IMR-90 (cell line): Measurements from ENCODE around the gene SLC9A1. TPM values are rescaled to one million over a fixed set of nuclear protein-coding genes. Genes with fewer than 3 reads are reported as not detected.

ENCODE experiments used
- ATAC-seq: fragments of 200-7000 bp; cut with Tn5 transposase; 2 replicates; pipeline ENCODE4 v1.9.1; 2020; ENCODE audit warnings: low read depth, mild to moderate bottlenecking, moderate library complexity
- BruUV-seq: library from RNA; stranded (reverse); fragments of 400-500 nt; replicated peaks from 2 replicates; lab custom pipeline; 2021; lab: Mats Ljungman, UMichigan
- CTCF ChIA-PET: fragments of 300-600 bp; formaldehyde crosslinking; extraction: SDS; loops from one replicate; lab custom pipeline; 2021; ENCODE audit warnings: antibody characterized with exemption; lab: Yijun Ruan, JAX
- POLR2A ChIA-PET: fragments of 300-600 bp; sonication (Branson Sonifier 250); formaldehyde crosslinking; loops from one replicate; lab custom pipeline; 2022; ENCODE audit warnings: antibody characterized with exemption; ENCODE audit not compliant: unreplicated experiment; lab: Charles Lee
- DNase-seq: peaks from one replicate; pipeline ENCODE4 v3.0.0; 2013
- H2AFZ ChIP-seq: replicated peaks from 2 replicates; pipeline ENCODE3; 2013; ENCODE audit warnings: low read length, mild to moderate bottlenecking; ENCODE audit not compliant: poor library complexity
- H2AK5ac ChIP-seq: 2 replicates; pipeline ENCODE4 v1.6.1; 2013; ENCODE audit warnings: low read depth, low read length, inconsistent platforms
- H2AK9ac ChIP-seq: replicated peaks from 2 replicates; pipeline ENCODE3; 2013; ENCODE audit warnings: mild to moderate bottlenecking, low read depth, low read length, moderate library complexity; ENCODE audit not compliant: poor library complexity
- H2BK120ac ChIP-seq: 2 replicates; pipeline ENCODE4 v1.6.1; 2013; ENCODE audit warnings: low read depth, low read length, inconsistent platforms
- H2BK15ac ChIP-seq: 3 replicates; pipeline ENCODE4 v1.6.1; 2013; ENCODE audit warnings: low read depth, low read length, inconsistent platforms
- H2BK20ac ChIP-seq: 2 replicates; pipeline ENCODE4 v1.6.1; 2013; ENCODE audit warnings: low read depth, mild to moderate bottlenecking, inconsistent platforms, low read length, moderate library complexity
- H2BK5ac ChIP-seq: 2 replicates; pipeline ENCODE4 v1.6.1; 2013; ENCODE audit warnings: mild to moderate bottlenecking, low read depth, low read length, inconsistent platforms; ENCODE audit not compliant: poor library complexity, severe bottlenecking
- H3K14ac ChIP-seq: replicated peaks from 2 replicates; pipeline ENCODE4 v1.6.1; 2013; ENCODE audit warnings: low read depth, low read length, inconsistent platforms
- H3K18ac ChIP-seq: 2 replicates; pipeline ENCODE4 v1.6.1; 2013; ENCODE audit warnings: low read depth, low read length, control low read depth
- H3K23ac ChIP-seq: 2 replicates; pipeline ENCODE4 v1.6.1; 2013; ENCODE audit warnings: low read depth, low read length, inconsistent platforms
- H3K27ac ChIP-seq: 2 replicates; pipeline ENCODE4 v1.5.1; 2013; ENCODE audit warnings: mild to moderate bottlenecking, control low read depth, low read length; ENCODE audit not compliant: insufficient read depth
- H3K27me3 ChIP-seq: 2 replicates; pipeline ENCODE4 v1.6.1; 2013; ENCODE audit warnings: low read length; ENCODE audit not compliant: control insufficient read depth, insufficient read depth
- H3K36me3 ChIP-seq: 2 replicates; pipeline ENCODE4 v1.6.1; 2013; ENCODE audit warnings: low read length, mixed read lengths; ENCODE audit not compliant: control insufficient read depth, insufficient read depth
- H3K4ac ChIP-seq: 2 replicates; pipeline ENCODE4 v1.6.1; 2013; ENCODE audit warnings: low read depth, low read length, inconsistent platforms
- H3K4me1 ChIP-seq: 2 replicates; pipeline ENCODE4 v1.6.1; 2013; ENCODE audit warnings: low read length, mixed read lengths; ENCODE audit not compliant: control insufficient read depth, insufficient read depth
- H3K4me2 ChIP-seq: 2 replicates; pipeline ENCODE4 v1.6.1; 2013; ENCODE audit warnings: low read depth, mild to moderate bottlenecking, control low read depth, low read length, moderate library complexity
- H3K4me3 ChIP-seq: 2 replicates; pipeline ENCODE4 v1.5.1; 2013; ENCODE audit warnings: low read depth, mild to moderate bottlenecking, control low read depth, low read length, moderate library complexity; ENCODE audit not compliant: insufficient read depth
- H3K56ac ChIP-seq: 2 replicates; pipeline ENCODE4 v1.6.1; 2013; ENCODE audit warnings: low read length, inconsistent platforms; ENCODE audit not compliant: insufficient read depth; ENCODE audit errors: extremely low read depth
- H3K79me1 ChIP-seq, 2 experiments: 2 replicates each; pipeline ENCODE4 v1.6.1; 2013; ENCODE audit warnings: low read length in 2 of 2, inconsistent platforms in 1 of 2, low read depth in 1 of 2
- H3K9ac ChIP-seq: 2 replicates; pipeline ENCODE4 v1.6.1; 2013; ENCODE audit warnings: low read depth, low read length, control low read depth
- H3K9me1 ChIP-seq: 2 replicates; pipeline ENCODE4 v1.6.1; 2013; ENCODE audit warnings: low read length, inconsistent platforms; ENCODE audit not compliant: insufficient read depth
- H3K9me3 ChIP-seq: 2 replicates; pipeline ENCODE4 v1.6.1; 2013; ENCODE audit warnings: low read length; ENCODE audit not compliant: control insufficient read depth, insufficient read depth
- H4K20me1 ChIP-seq: 2 replicates; pipeline ENCODE4 v1.6.1; 2013; ENCODE audit warnings: low read length, inconsistent platforms; ENCODE audit not compliant: insufficient read depth
- H4K5ac ChIP-seq: 2 replicates; pipeline ENCODE4 v1.6.1; 2013; ENCODE audit warnings: mild to moderate bottlenecking, low read depth, low read length, control low read depth
- H4K8ac ChIP-seq, 2 experiments: 2 replicates each; pipeline ENCODE4 v1.6.1; 2013; ENCODE audit warnings: low read depth in 2 of 2, low read length in 2 of 2, control low read depth in 1 of 2, inconsistent platforms in 1 of 2
- H4K91ac ChIP-seq: 2 replicates; pipeline ENCODE4 v1.6.1; 2013; ENCODE audit warnings: low read depth, low read length, inconsistent platforms; ENCODE audit not compliant: insufficient read depth
- BHLHE40 ChIP-seq: fragments of 150-350 bp; IDR thresholded peaks from 2 replicates; pipeline ENCODE4 v1.6.1; 2016; ENCODE audit warnings: mild to moderate bottlenecking, low read depth, low read length
- CHD1 ChIP-seq: IDR thresholded peaks from 2 replicates; pipeline ENCODE4 v1.6.1; 2012; ENCODE audit warnings: low read depth, low read length, improper control_type of control experiment
- CTCF ChIP-seq: conservative IDR thresholded peaks from 2 replicates; pipeline ENCODE4 v1.5.1; 2012; ENCODE audit warnings: mild to moderate bottlenecking, low read depth, low read length, improper control_type of control experiment
- ELK1 ChIP-seq: fragments of 150-350 bp; IDR thresholded peaks from 2 replicates; pipeline ENCODE4 v1.6.1; 2016; ENCODE audit warnings: low read depth, mild to moderate bottlenecking, low read length, moderate library complexity, borderline replicate concordance
- MAFK ChIP-seq: IDR thresholded peaks from 2 replicates; pipeline ENCODE4 v1.6.1; 2012; ENCODE audit warnings: low read depth, low read length, improper control_type of control experiment
- NFE2L2 ChIP-seq: fragments of 150-350 bp; IDR thresholded peaks from 2 replicates; pipeline ENCODE4 v1.6.1; 2016; ENCODE audit warnings: low read depth, mild to moderate bottlenecking, low read length
- RAD21 ChIP-seq: IDR thresholded peaks from 2 replicates; pipeline ENCODE4 v1.6.1; 2012; ENCODE audit warnings: low read length, improper control_type of control experiment
- RCOR1 ChIP-seq: IDR thresholded peaks from 2 replicates; pipeline ENCODE4 v1.6.1; 2012; ENCODE audit warnings: mild to moderate bottlenecking, low read length, improper control_type of control experiment; ENCODE audit not compliant: insufficient replicate concordance
- RFX5 ChIP-seq: IDR thresholded peaks from 2 replicates; pipeline ENCODE4 v1.8.0; 2012; ENCODE audit warnings: low read depth, mild to moderate bottlenecking, low read length, moderate library complexity
- SMC3 ChIP-seq: fragments of 150-350 bp; IDR thresholded peaks from 2 replicates; pipeline ENCODE4 v1.6.1; 2016; ENCODE audit warnings: low read depth, mild to moderate bottlenecking, antibody characterized with exemption, low read length, moderate library complexity
- WGBS, 2 experiments: methylation state at CpG; one replicate each; pipeline versions ENCODE4 v1.1.5 to v1.1.7; 2013; ENCODE audit warnings: missing lambda C conversion rate in 2 of 2; ENCODE audit not compliant: insufficient read length in 1 of 2; ENCODE audit errors: extremely low coverage in 2 of 2; 5-methylcytosine and 5-hydroxymethylcytosine counted together
- dilution Hi-C: fragments of 300-500 bp; cut with HindIII; formaldehyde crosslinking; loops from one replicate; pipeline ENCODE4 v1.14.3; 2018; ENCODE audit warnings: low sequenced_read_pairs; ENCODE audit not compliant: unreplicated experiment
- in situ Hi-C: fragments of 300-500 bp; cut with MboI; formaldehyde crosslinking; loops from 3 replicates; pipeline ENCODE4 v1.14.3; 2019; ENCODE audit warnings: low sequenced_read_pairs, inconsistent platforms, mixed read lengths
- intact Hi-C: fragments of 100-400 bp; cut with micrococcal nuclease; formaldehyde crosslinking; loops from 2 replicates; pipeline ENCODE4 v1.10.0; 2022
- polyA plus RNA-seq, 3 experiments: library from polyadenylated mRNA; depleted of rRNA; stranded (reverse); fragments of >200 nt; gene quantifications; 2 replicates each; pipeline ENCODE4 v1.2.3, GENCODE V29; 2012; ENCODE audit warnings: low replicate concordance in 1 of 3
- total RNA-seq: library from RNA; depleted of rRNA; stranded (reverse); fragments of >200 nt; gene quantifications from 2 replicates; pipeline ENCODE4 v1.2.3, GENCODE V29; 2012

The SLC9A1 gene
- total and polyA plus RNA-seq, 2 of the 4 experiments (the other 2 are of a cell fraction) = 2.0 to 21.2 TPM

DNA sequence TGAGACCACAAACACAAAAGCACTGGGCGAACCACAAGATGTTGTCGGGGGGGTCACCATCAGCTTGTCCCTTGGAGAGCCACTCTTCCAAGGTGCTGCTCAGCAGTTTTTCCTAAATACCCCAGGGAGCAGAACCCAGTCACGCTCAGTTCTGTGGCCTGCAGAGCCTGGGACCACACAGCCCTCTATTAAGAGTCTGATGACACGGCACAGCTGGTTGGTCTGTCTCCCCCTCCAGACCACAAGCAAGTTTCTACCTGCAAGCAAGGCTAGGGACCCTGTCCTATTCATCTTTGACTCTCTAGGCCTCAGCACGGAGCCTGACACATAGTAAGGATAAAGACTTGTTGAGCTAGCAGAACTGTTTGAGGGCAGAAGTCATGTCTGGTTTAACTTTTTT lies 28.5 kb downstream of the SLC9A1 start:
- POLR2A ChIA-PET = interaction anchor here (0.6 kb wide), 1 partner anchor 423 kb away, joined by 3 read pairs; no protein-coding TSS in a partner anchor
- in situ Hi-C loops = no loop called here
- no TSS peak for BruUV-seq

More for the DNA sequence above, 28.5 kb downstream of the SLC9A1 start:
- ATAC-seq (no peak), DNase-seq (no peak)
- dilution Hi-C loops = no loop called here
- H2AK5ac ChIP-seq = no peak overlapping the region
- H3K9ac ChIP-seq = no peak overlapping the region
- no peak overlapping the region; the same call in 1 of the 2 replicates for H3K27ac ChIP-seq
- no peak overlapping the region for H3K14ac ChIP-seq
- TF ChIP-seq RCOR1 = no peak
- no peak for TF ChIP-seq RFX5
- no peak for TF ChIP-seq BHLHE40
- no peak for TF ChIP-seq MAFK
- TF ChIP-seq ELK1 = no peak
- no peak for TF ChIP-seq NFE2L2
- TF ChIP-seq CTCF = no peak
- TF ChIP-seq RAD21 = no peak
- TF ChIP-seq CHD1 = no peak
- TF ChIP-seq SMC3 = no peak
- H3K4ac ChIP-seq = no peak overlapping the region
- H2BK120ac ChIP-seq = no peak overlapping the region
- H2BK5ac ChIP-seq = no peak overlapping the region
- H3K9me1 ChIP-seq = peaks cover 13% of the 10 kb centered on the region
- no peak overlapping the region for H3K4me2 ChIP-seq
- H2BK15ac ChIP-seq = no peak overlapping the region
- H3K4me3 ChIP-seq = no peak overlapping the region
- H4K8ac ChIP-seq = no peak overlapping the region
- no peaks in the 10 kb centered on the region; the same call in 1 of the 2 replicates for H4K20me1 ChIP-seq
- no peak overlapping the region for H2AK9ac ChIP-seq
- CTCF ChIA-PET = no interaction called here
- H3K79me1 ChIP-seq = peaks cover 20 to 51% of the 10 kb centered on the region in 2 experiments
- H3K36me3 ChIP-seq = no peaks in the 10 kb centered on the region
- H3K27me3 ChIP-seq = no peaks in the 10 kb centered on the region
- no peak overlapping the region for H3K18ac ChIP-seq
- no peak overlapping the region for H4K5ac ChIP-seq
- H3K56ac ChIP-seq = no peak overlapping the region
- peaks cover 5% of the 10 kb centered on the region for H3K4me1 ChIP-seq
- intact Hi-C loops = no loop called here
- H2BK20ac ChIP-seq = no peak overlapping the region
- no peak overlapping the region for H4K91ac ChIP-seq
- no peak overlapping the region for H3K23ac ChIP-seq
- H2AFZ ChIP-seq = no peak overlapping the region
- no peaks in the 10 kb centered on the region for H3K9me3 ChIP-seq
- 68% methylated on average over 3 of the region's 5 CpGs; no CpG with 5 or more reads in 1 of the 2 experiments for WGBS, 2 experiments
